Measurements from ENCODE around the gene NEK7.
"Not testable (repeated sequence)": the region's sequence is repeated elsewhere in the genome, so short reads cannot be mapped to it uniquely, and the experiment has no call there.

NEK7 gene

GRCh38 chr1:198212675-198213074, 55.9 kb downstream of the NEK7 start:
- CTCF ChIA-PET: no interaction called here
- POLR2A ChIA-PET (ENCODE audit: low non-redundant PET): no interaction called here
- no peak overlapping the region for H3K27ac ChIP-seq
- DNase-seq (ENCODE audit: low spot score): no peak
- TF ChIP-seq CTCF (conservative IDR thresholded peaks at IDR 0.05; ENCODE audit: low read depth): no peak

- POLR2A ChIA-PET (ENCODE audit: low non-redundant PET): no interaction called here
- H3K27ac ChIP-seq: no peak overlapping the region
- no peak for TF ChIP-seq CTCF (conservative IDR thresholded peaks at IDR 0.05; ENCODE audit: low read depth)
- no peak for DNase-seq (ENCODE audit: low spot score)
- CTCF ChIA-PET: no interaction called here
Measured at GRCh38 chr1:198214924-198215323, 58.1 kb downstream of the NEK7 start.

GRCh38 chr1:198220428-198220827, 63.6 kb downstream of the NEK7 start:
- H3K27ac ChIP-seq: no peak overlapping the region
- DNase-seq (ENCODE audit: low spot score): peak; percentile 57
- POLR2A ChIA-PET (ENCODE audit: low non-redundant PET): no interaction called here

GRCh38 chr1:198227010-198227409, 70.2 kb downstream of the NEK7 start:
- POLR2A ChIA-PET (ENCODE audit: low non-redundant PET); DNase-seq (ENCODE audit: low spot score); CTCF ChIA-PET; H3K27ac ChIP-seq: not testable (repeated sequence)

More at GRCh38 chr1:198220428-198220827, 63.6 kb downstream of the NEK7 start:
- TF ChIP-seq CTCF (conservative IDR thresholded peaks at IDR 0.05; ENCODE audit: low read depth): no peak
- CTCF ChIA-PET: no interaction called here

GRCh38 chr1:198227454-198227853, 70.7 kb downstream of the NEK7 start:
- POLR2A ChIA-PET (ENCODE audit: low non-redundant PET); H3K27ac ChIP-seq; DNase-seq (ENCODE audit: low spot score); CTCF ChIA-PET: not testable (repeated sequence)

DNA sequence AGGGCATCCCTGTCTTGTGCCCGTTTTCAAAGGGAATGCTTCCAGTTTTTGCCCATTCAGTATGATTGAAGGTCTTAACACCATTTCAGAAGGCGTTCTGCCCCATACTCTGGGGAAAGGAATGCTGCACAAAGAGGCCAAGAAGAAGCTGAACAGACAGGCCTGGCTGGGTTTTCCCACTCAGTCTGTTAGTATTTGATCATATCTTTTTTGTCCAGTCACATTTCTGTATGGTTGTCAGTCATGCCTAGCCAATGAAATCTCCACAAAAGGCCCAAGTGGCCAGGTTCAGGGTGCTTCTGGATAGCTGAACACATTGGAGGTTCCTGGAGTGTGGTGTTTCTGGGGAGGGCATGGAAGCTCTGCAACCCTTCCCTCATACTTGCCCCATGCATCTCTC, 72.1 kb downstream of the NEK7 start:
- H3K27ac ChIP-seq: no peak overlapping the region
- no peak for TF ChIP-seq CTCF (conservative IDR thresholded peaks at IDR 0.05; ENCODE audit: low read depth)
- ChIA-PET POLR2A (ENCODE audit: low non-redundant PET) (no interaction called here), CTCF (interaction anchor here (0.6 to 1.2 kb wide), 2 partner anchors 13 to 73 kb away, joined by 3 to 4 read pairs; no protein-coding TSS in a partner anchor)
- no peak for DNase-seq (ENCODE audit: low spot score)

DNA sequence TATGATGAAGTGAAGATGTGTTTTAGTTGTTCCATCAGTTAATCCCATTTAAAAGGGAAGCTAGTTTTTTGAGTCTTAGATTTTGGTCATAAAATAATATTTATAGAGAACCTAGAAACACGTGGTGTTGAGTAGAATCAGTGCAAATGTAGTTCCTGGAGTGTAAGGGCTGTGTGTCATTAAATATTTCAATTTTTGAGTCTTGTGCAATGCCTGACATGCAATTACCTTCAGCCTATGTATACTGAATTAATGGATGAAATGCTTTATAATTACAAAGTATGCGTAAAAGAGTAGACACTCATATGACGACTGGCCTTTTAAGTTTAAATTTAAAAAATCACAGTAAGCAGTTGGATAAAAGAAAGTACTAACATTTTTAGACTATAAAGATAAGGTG, 75.0 kb downstream of the NEK7 start:
- POLR2A ChIA-PET (ENCODE audit: low non-redundant PET): no interaction called here
- CTCF ChIA-PET: no interaction called here
- no peak for TF ChIP-seq CTCF (conservative IDR thresholded peaks at IDR 0.05; ENCODE audit: low read depth)
- no peak overlapping the region for H3K27ac ChIP-seq
- no peak for DNase-seq (ENCODE audit: low spot score)

DNA sequence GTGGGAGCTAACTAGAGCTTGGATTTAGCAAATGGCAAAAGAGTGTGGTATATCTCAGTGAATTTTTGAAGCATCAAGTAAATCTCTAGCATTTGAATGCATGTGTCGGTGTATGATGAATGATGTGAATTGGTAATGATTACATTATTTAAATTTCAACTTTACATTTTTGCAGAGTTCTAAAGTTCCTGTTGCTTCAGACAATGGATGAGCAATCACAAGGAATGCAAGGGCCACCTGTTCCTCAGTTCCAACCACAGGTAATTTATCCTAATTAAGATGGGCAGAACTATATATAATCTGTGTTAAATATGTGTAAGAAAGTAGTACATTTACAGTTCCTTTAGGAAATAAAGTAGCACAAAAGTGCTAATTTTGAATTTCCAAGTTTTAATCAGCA, 75.6 kb downstream of the NEK7 start:
- TF ChIP-seq CTCF (conservative IDR thresholded peaks at IDR 0.05; ENCODE audit: low read depth): no peak
- POLR2A ChIA-PET (ENCODE audit: low non-redundant PET): no interaction called here
- CTCF ChIA-PET: interaction anchor here (0.6 kb wide), 1 partner anchor 116 kb away, joined by 3 read pairs; no protein-coding TSS in a partner anchor
- peak; percentile 57 for DNase-seq (ENCODE audit: low spot score)
- H3K27ac ChIP-seq: no peak overlapping the region

All from RWPE1 (cell line).